IMR-90 (cell line): ENCODE measurements around the gene RHOT1. TPM values are rescaled to one million over a fixed set of nuclear protein-coding genes. Genes with fewer than 3 reads are reported as not detected.

Experiments
- ATAC-seq: fragments of 200-7000 bp; cut with Tn5 transposase; 2 replicates; pipeline ENCODE4 v1.9.1; 2020; ENCODE audit warnings: low read depth, mild to moderate bottlenecking, moderate library complexity
- BruUV-seq: library from RNA; stranded (reverse); fragments of 400-500 nt; replicated peaks from 2 replicates; lab custom pipeline; 2021; lab: Mats Ljungman, UMichigan
- CTCF ChIA-PET: fragments of 300-600 bp; formaldehyde crosslinking; extraction: SDS; loops from one replicate; lab custom pipeline; 2021; ENCODE audit warnings: antibody characterized with exemption; lab: Yijun Ruan, JAX
- POLR2A ChIA-PET: fragments of 300-600 bp; sonication (Branson Sonifier 250); formaldehyde crosslinking; loops from one replicate; lab custom pipeline; 2022; ENCODE audit warnings: antibody characterized with exemption; ENCODE audit not compliant: unreplicated experiment; lab: Charles Lee
- DNase-seq: peaks from one replicate; pipeline ENCODE4 v3.0.0; 2013
- H2AFZ ChIP-seq: replicated peaks from 2 replicates; pipeline ENCODE3; 2013; ENCODE audit warnings: low read length, mild to moderate bottlenecking; ENCODE audit not compliant: poor library complexity
- H2AK5ac ChIP-seq: 2 replicates; pipeline ENCODE4 v1.6.1; 2013; ENCODE audit warnings: low read depth, low read length, inconsistent platforms
- H2AK9ac ChIP-seq: replicated peaks from 2 replicates; pipeline ENCODE3; 2013; ENCODE audit warnings: mild to moderate bottlenecking, low read depth, low read length, moderate library complexity; ENCODE audit not compliant: poor library complexity
- H2BK120ac ChIP-seq: 2 replicates; pipeline ENCODE4 v1.6.1; 2013; ENCODE audit warnings: low read depth, low read length, inconsistent platforms
- H2BK15ac ChIP-seq: 3 replicates; pipeline ENCODE4 v1.6.1; 2013; ENCODE audit warnings: low read depth, low read length, inconsistent platforms
- H2BK20ac ChIP-seq: 2 replicates; pipeline ENCODE4 v1.6.1; 2013; ENCODE audit warnings: low read depth, mild to moderate bottlenecking, inconsistent platforms, low read length, moderate library complexity
- H2BK5ac ChIP-seq: 2 replicates; pipeline ENCODE4 v1.6.1; 2013; ENCODE audit warnings: mild to moderate bottlenecking, low read depth, low read length, inconsistent platforms; ENCODE audit not compliant: poor library complexity, severe bottlenecking
- H3K14ac ChIP-seq: replicated peaks from 2 replicates; pipeline ENCODE4 v1.6.1; 2013; ENCODE audit warnings: low read depth, low read length, inconsistent platforms
- H3K18ac ChIP-seq: 2 replicates; pipeline ENCODE4 v1.6.1; 2013; ENCODE audit warnings: low read depth, low read length, control low read depth
- H3K23ac ChIP-seq: 2 replicates; pipeline ENCODE4 v1.6.1; 2013; ENCODE audit warnings: low read depth, low read length, inconsistent platforms
- H3K27ac ChIP-seq: 2 replicates; pipeline ENCODE4 v1.5.1; 2013; ENCODE audit warnings: mild to moderate bottlenecking, control low read depth, low read length; ENCODE audit not compliant: insufficient read depth
- H3K27me3 ChIP-seq: 2 replicates; pipeline ENCODE4 v1.6.1; 2013; ENCODE audit warnings: low read length; ENCODE audit not compliant: control insufficient read depth, insufficient read depth
- H3K36me3 ChIP-seq: 2 replicates; pipeline ENCODE4 v1.6.1; 2013; ENCODE audit warnings: low read length, mixed read lengths; ENCODE audit not compliant: control insufficient read depth, insufficient read depth
- H3K4ac ChIP-seq: 2 replicates; pipeline ENCODE4 v1.6.1; 2013; ENCODE audit warnings: low read depth, low read length, inconsistent platforms
- H3K4me1 ChIP-seq: 2 replicates; pipeline ENCODE4 v1.6.1; 2013; ENCODE audit warnings: low read length, mixed read lengths; ENCODE audit not compliant: control insufficient read depth, insufficient read depth
- H3K4me2 ChIP-seq: 2 replicates; pipeline ENCODE4 v1.6.1; 2013; ENCODE audit warnings: low read depth, mild to moderate bottlenecking, control low read depth, low read length, moderate library complexity
- H3K4me3 ChIP-seq: 2 replicates; pipeline ENCODE4 v1.5.1; 2013; ENCODE audit warnings: low read depth, mild to moderate bottlenecking, control low read depth, low read length, moderate library complexity; ENCODE audit not compliant: insufficient read depth
- H3K56ac ChIP-seq: 2 replicates; pipeline ENCODE4 v1.6.1; 2013; ENCODE audit warnings: low read length, inconsistent platforms; ENCODE audit not compliant: insufficient read depth; ENCODE audit errors: extremely low read depth
- H3K79me1 ChIP-seq, 2 experiments: 2 replicates each; pipeline ENCODE4 v1.6.1; 2013; ENCODE audit warnings: low read length in 2 of 2, inconsistent platforms in 1 of 2, low read depth in 1 of 2
- H3K9ac ChIP-seq: 2 replicates; pipeline ENCODE4 v1.6.1; 2013; ENCODE audit warnings: low read depth, low read length, control low read depth
- H3K9me1 ChIP-seq: 2 replicates; pipeline ENCODE4 v1.6.1; 2013; ENCODE audit warnings: low read length, inconsistent platforms; ENCODE audit not compliant: insufficient read depth
- H3K9me3 ChIP-seq: 2 replicates; pipeline ENCODE4 v1.6.1; 2013; ENCODE audit warnings: low read length; ENCODE audit not compliant: control insufficient read depth, insufficient read depth
- H4K20me1 ChIP-seq: 2 replicates; pipeline ENCODE4 v1.6.1; 2013; ENCODE audit warnings: low read length, inconsistent platforms; ENCODE audit not compliant: insufficient read depth
- H4K5ac ChIP-seq: 2 replicates; pipeline ENCODE4 v1.6.1; 2013; ENCODE audit warnings: mild to moderate bottlenecking, low read depth, low read length, control low read depth
- H4K8ac ChIP-seq, 2 experiments: 2 replicates each; pipeline ENCODE4 v1.6.1; 2013; ENCODE audit warnings: low read depth in 2 of 2, low read length in 2 of 2, control low read depth in 1 of 2, inconsistent platforms in 1 of 2
- H4K91ac ChIP-seq: 2 replicates; pipeline ENCODE4 v1.6.1; 2013; ENCODE audit warnings: low read depth, low read length, inconsistent platforms; ENCODE audit not compliant: insufficient read depth
- BHLHE40 ChIP-seq: fragments of 150-350 bp; IDR thresholded peaks from 2 replicates; pipeline ENCODE4 v1.6.1; 2016; ENCODE audit warnings: mild to moderate bottlenecking, low read depth, low read length
- CEBPB ChIP-seq: IDR thresholded peaks from 2 replicates; pipeline ENCODE4 v1.6.1; 2012; ENCODE audit warnings: low read depth, low read length, improper control_type of control experiment
- CTCF ChIP-seq: conservative IDR thresholded peaks from 2 replicates; pipeline ENCODE4 v1.5.1; 2012; ENCODE audit warnings: mild to moderate bottlenecking, low read depth, low read length, improper control_type of control experiment
- ELK1 ChIP-seq: fragments of 150-350 bp; IDR thresholded peaks from 2 replicates; pipeline ENCODE4 v1.6.1; 2016; ENCODE audit warnings: low read depth, mild to moderate bottlenecking, low read length, moderate library complexity, borderline replicate concordance
- MAFK ChIP-seq: IDR thresholded peaks from 2 replicates; pipeline ENCODE4 v1.6.1; 2012; ENCODE audit warnings: low read depth, low read length, improper control_type of control experiment
- MXI1 ChIP-seq: IDR thresholded peaks from 2 replicates; pipeline ENCODE4 v1.6.1; 2012; ENCODE audit warnings: low read depth, mild to moderate bottlenecking, low read length, moderate library complexity, borderline replicate concordance
- NFE2L2 ChIP-seq: fragments of 150-350 bp; IDR thresholded peaks from 2 replicates; pipeline ENCODE4 v1.6.1; 2016; ENCODE audit warnings: low read depth, mild to moderate bottlenecking, low read length
- POLR2A ChIP-seq: IDR thresholded peaks from 2 replicates; pipeline ENCODE4 v1.6.1; 2012; ENCODE audit warnings: mild to moderate bottlenecking, low read depth, low read length
- RAD21 ChIP-seq: IDR thresholded peaks from 2 replicates; pipeline ENCODE4 v1.6.1; 2012; ENCODE audit warnings: low read length, improper control_type of control experiment
- RFX5 ChIP-seq: IDR thresholded peaks from 2 replicates; pipeline ENCODE4 v1.8.0; 2012; ENCODE audit warnings: low read depth, mild to moderate bottlenecking, low read length, moderate library complexity
- SMC3 ChIP-seq: fragments of 150-350 bp; IDR thresholded peaks from 2 replicates; pipeline ENCODE4 v1.6.1; 2016; ENCODE audit warnings: low read depth, mild to moderate bottlenecking, antibody characterized with exemption, low read length, moderate library complexity
- WGBS, 2 experiments: methylation state at CpG; one replicate each; pipeline versions ENCODE4 v1.1.5 to v1.1.7; 2013; ENCODE audit warnings: missing lambda C conversion rate in 2 of 2; ENCODE audit not compliant: insufficient read length in 1 of 2; ENCODE audit errors: extremely low coverage in 2 of 2; 5-methylcytosine and 5-hydroxymethylcytosine counted together
- dilution Hi-C: fragments of 300-500 bp; cut with HindIII; formaldehyde crosslinking; loops from one replicate; pipeline ENCODE4 v1.14.3; 2018; ENCODE audit warnings: low sequenced_read_pairs; ENCODE audit not compliant: unreplicated experiment
- in situ Hi-C: fragments of 300-500 bp; cut with MboI; formaldehyde crosslinking; loops from 3 replicates; pipeline ENCODE4 v1.14.3; 2019; ENCODE audit warnings: low sequenced_read_pairs, inconsistent platforms, mixed read lengths
- intact Hi-C: fragments of 100-400 bp; cut with micrococcal nuclease; formaldehyde crosslinking; loops from 2 replicates; pipeline ENCODE4 v1.10.0; 2022
- polyA plus RNA-seq, 3 experiments: library from polyadenylated mRNA; depleted of rRNA; stranded (reverse); fragments of >200 nt; gene quantifications; 2 replicates each; pipeline ENCODE4 v1.2.3, GENCODE V29; 2012; ENCODE audit warnings: low replicate concordance in 1 of 3
- total RNA-seq: library from RNA; depleted of rRNA; stranded (reverse); fragments of >200 nt; gene quantifications from 2 replicates; pipeline ENCODE4 v1.2.3, GENCODE V29; 2012

Gene RHOT1
- total and polyA plus RNA-seq, 2 of the 4 experiments (the other 2 are of a cell fraction) = 27.4 to 27.6 TPM

GRCh38 chr17:32222621-32223020 lies 80.3 kb downstream of the RHOT1 start:
- TF ChIP-seq MXI1 (no peak), RAD21 (no peak), RFX5 (no peak), ELK1 (no peak), BHLHE40 (no peak), CEBPB (no peak), SMC3 (no peak), NFE2L2 (no peak), MAFK (no peak), CTCF (no peak), POLR2A (no peak)
- H3K56ac ChIP-seq = no peak overlapping the region
- no peak overlapping the region for H3K14ac ChIP-seq
- no peak overlapping the region for H3K27ac ChIP-seq
- no peak overlapping the region; the same call in 1 of the 2 replicates for H3K23ac ChIP-seq
- no peak overlapping the region for H3K9ac ChIP-seq
- no peak overlapping the region for H4K8ac ChIP-seq
- H2AFZ ChIP-seq = no peak overlapping the region
- no peak overlapping the region for H2BK5ac ChIP-seq
- H2BK15ac ChIP-seq = no peak overlapping the region
- in situ Hi-C loops = no loop called here
- H2BK120ac ChIP-seq = no peak overlapping the region
- no peak for ATAC-seq
- no CpG with 5 or more reads among the region's 3 CpGs for WGBS, 2 experiments
- dilution Hi-C loops = no loop called here
- no peak overlapping the region for H3K4me3 ChIP-seq
- H2AK5ac ChIP-seq = no peak overlapping the region
- no peak overlapping the region for H2AK9ac ChIP-seq
- no TSS peak for BruUV-seq
- POLR2A ChIA-PET = no interaction called here
- peak; percentile 15 for DNase-seq
- 0 out of 2 replicates have a peak, but pooled peaks cover 1% of the 10 kb centered on the region for H3K36me3 ChIP-seq
- H4K5ac ChIP-seq = no peak overlapping the region
- H3K79me1 ChIP-seq = peaks cover 0 to 7% of the 10 kb centered on the region in 2 experiments; a peak in 1 of 4 replicates
- intact Hi-C loops = no loop called here
- no peak overlapping the region for H3K4me2 ChIP-seq
- H3K9me3 ChIP-seq = no peaks in the 10 kb centered on the region
- H2BK20ac ChIP-seq = no peak overlapping the region
- H3K4me1 ChIP-seq = no peaks in the 10 kb centered on the region
- no peaks in the 10 kb centered on the region for H4K20me1 ChIP-seq
- peaks cover 2% of the 10 kb centered on the region for H3K9me1 ChIP-seq
- CTCF ChIA-PET = interaction anchor here (0.6 to 0.8 kb wide), 4 partner anchors 12 to 114 kb away, joined by 3 to 5 read pairs (median 4); no protein-coding TSS in a partner anchor
- H3K18ac ChIP-seq = no peak overlapping the region
- no peaks in the 10 kb centered on the region for H3K27me3 ChIP-seq
- no peak overlapping the region for H4K91ac ChIP-seq
- no peak overlapping the region for H3K4ac ChIP-seq
